GM18858 (cell line): ENCODE measurements around the gene CAT.
"Not testable (repeated sequence)": the region's sequence is repeated elsewhere in the genome, so short reads cannot be mapped to it uniquely, and the experiment has no call there.

Experiments used
- ATAC-seq: cut with Tn5 transposase; IDR thresholded peaks from one replicate; pipeline ENCODE4 v1.9.1; 2021; ENCODE audit not compliant: unreplicated experiment

CAT gene

GRCh38 chr11:34424826-34425225, 13.9 kb upstream of the CAT start:
- ATAC-seq, result not testable (repeated sequence)

DNA sequence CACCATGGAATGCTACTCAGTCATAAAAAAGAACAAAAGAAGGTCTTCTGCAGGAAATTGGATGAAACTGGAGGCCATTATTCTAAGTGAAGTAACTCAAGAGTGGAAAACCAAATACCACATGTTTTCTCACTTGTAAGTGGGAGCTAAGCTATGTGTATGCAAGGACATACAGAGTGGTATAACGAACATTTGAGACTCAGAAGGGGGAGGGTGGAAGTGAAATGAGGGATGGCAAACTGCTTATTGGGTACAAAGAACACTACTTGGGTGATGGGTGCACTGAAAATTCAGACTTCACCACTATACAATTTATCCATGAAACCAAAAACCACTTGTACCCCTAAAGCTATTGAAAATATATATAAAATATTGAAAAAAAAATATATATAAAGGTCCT, 13.4 kb upstream of the CAT start:
- ATAC-seq, result no peak

DNA sequence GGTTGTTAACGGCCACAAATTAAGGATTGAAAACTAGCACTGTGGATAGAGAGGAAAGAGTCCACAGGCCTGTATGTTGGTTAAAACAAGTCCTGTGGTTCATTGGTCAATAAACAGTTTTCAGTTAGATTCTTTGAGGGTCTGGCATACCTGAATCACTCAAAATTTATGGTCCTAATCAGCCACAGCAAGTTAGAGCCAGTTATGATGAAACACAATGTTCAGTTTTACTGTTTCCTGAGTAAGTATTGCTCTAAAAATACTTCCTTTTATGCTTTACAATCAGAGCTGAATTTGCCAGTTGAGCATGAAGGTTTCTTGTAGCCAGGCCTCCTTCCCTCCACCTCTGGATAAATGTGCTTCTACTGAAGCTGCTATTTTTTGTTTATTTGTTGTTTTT, 12.9 kb upstream of the CAT start:
- ATAC-seq, result no peak

GRCh38 chr11:34426766-34427185, 12.0 kb upstream of the CAT start:
- no peak for ATAC-seq

- ATAC-seq, result no peak
Observed at GRCh38 chr11:34427186-34427805, 11.4 kb upstream of the CAT start.

- no peak for ATAC-seq
Observed at GRCh38 chr11:34431979-34432378, 6.8 kb upstream of the CAT start.

DNA sequence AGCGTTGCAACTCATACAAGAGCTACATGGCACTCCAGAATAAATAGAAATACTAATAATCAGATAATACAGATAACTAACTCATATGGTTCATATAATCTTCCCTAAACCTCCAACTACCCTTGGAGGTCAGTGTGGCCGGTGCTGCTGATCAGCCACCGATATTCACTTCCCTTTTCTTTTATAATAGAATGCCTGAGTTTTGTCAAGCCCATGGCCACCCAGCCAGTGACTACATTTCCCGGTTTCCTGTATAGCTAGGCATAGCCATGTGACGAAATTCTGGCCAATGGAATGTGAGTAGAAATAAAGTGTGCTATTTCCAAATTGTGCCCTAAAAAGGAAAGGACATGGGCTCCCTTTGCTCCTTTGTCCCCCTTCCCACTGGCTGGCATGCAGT, 5.9 kb upstream of the CAT start:
- ATAC-seq, result no peak

DNA sequence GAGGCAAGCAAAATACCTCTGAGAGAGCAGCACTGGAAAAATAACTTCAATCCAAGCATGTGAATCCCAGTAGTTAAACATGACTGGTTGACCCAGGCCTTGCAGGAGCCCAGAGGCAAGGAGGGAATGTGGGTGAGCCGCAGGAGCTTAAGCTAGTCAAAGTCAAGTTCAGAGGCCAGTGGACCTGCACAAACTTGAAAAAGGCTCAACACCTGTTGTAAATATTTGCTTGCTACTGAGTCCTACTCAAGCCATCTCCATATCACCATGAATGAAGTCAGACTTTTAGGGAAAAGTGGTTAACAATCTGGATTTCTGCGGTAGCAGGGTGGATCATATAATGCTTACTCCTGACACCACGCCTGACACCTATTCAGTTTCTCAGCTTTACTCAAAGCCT, 4.8 kb upstream of the CAT start:
- ATAC-seq, result no peak

DNA sequence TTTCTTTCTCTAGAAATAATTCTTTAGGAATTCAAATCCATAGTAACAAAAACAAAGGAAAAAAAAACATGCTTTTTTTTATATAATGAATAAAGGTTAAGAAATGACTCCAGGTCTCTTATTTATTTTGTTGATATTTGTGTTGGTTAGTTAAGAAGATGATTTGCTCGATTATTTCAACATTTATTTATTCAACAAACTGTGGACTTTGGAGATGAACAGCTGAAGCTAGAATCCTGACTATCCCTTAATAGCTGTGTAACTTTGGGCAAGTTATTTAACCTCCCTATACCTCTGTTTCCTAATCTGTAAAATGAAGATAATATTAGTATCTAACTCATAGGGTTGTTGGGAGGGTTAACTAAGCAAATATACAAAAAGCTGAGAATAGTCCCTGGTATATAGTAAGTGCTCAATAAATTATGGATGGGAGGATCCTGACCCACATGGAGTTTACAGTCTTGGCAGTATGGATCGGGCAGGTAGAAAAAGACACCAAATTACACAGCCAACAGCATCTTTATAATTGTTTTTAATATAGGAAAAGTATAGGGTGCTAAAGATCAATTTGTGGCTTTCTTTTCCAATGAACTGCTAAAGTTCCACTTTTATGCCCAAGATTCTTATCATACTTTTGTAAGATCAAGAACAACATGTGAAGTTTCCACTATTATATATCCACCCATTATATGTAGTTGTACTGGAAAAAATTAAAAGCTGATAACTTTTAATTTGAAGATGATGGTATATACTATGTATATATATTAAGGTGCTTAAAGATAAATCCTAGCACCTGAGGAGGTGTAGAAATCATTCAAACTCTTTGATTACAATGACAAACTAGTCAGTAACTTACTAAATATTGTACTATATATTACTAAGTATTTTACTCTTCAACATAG, 1.3 kb upstream of the CAT start:
- no peak for ATAC-seq

GRCh38 chr11:34439610-34440198, 970 bp downstream of the CAT start:
- no peak for ATAC-seq

GRCh38 chr11:34441814-34442213, 3.1 kb downstream of the CAT start:
- no peak for ATAC-seq

DNA sequence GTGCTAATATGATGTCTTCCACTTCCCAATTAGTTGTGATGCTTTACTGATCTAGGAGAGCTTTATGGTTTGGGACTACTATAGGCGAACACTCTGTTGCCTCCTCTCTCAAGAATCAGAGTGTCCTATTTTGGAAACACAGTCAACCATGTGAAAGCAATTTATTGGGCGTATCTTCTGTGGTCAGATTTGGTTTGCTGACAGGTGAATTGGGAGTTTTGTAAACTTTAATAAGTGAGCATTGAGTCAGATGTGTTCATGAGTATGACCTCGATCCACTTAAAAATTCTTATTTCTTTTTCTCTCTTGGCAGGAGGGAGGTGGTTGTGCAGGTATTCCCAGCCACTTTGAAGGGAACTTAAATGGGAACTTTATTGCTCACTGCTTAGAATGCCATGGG, 4.4 kb downstream of the CAT start:
- no peak for ATAC-seq

DNA sequence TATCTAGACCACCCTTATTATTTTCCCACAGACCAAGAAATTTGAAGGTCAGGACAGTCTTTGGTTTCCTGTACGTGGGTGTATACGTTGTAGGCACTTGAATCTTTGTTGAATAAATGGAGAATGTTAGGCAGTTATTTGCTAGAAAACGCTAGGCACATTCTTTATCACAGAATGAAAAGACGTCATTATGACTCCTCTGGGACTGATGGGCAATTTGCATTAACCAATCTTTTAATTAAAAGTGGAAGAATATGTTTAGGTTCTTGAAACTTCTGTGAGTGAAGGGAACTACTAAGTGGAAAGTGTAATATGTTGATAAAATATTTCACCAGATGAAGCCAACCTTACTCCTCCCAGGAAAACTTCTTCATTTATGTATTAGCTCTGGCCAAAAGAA, 5.7 kb downstream of the CAT start:
- ATAC-seq, result no peak

- no peak for ATAC-seq
Observed at GRCh38 chr11:34445956-34446355, 7.2 kb downstream of the CAT start.

GRCh38 chr11:34446386-34446785, 7.7 kb downstream of the CAT start:
- ATAC-seq, result no peak

DNA sequence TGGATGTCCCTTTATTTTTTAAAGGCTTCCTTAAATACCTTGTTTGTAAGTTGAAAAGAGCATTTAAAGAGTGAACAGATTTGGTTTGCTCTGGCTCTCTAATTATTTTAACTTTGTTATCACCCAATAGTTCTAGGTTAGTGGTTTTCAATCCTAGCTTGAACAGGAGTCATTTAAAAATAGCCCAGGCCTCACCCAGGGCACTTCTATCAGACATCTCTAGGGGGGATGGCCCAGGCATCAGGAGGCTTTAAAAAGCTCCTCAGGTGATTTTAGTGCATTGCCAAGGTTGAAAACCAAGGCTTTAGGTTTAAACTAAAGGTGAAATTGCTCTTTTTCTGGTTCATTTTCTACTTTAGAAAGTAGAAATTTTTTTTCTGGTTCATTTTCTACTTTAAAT, 8.3 kb downstream of the CAT start:
- no peak for ATAC-seq

- no peak for ATAC-seq
Observed at GRCh38 chr11:34448223-34448994, 9.7 kb downstream of the CAT start.

DNA sequence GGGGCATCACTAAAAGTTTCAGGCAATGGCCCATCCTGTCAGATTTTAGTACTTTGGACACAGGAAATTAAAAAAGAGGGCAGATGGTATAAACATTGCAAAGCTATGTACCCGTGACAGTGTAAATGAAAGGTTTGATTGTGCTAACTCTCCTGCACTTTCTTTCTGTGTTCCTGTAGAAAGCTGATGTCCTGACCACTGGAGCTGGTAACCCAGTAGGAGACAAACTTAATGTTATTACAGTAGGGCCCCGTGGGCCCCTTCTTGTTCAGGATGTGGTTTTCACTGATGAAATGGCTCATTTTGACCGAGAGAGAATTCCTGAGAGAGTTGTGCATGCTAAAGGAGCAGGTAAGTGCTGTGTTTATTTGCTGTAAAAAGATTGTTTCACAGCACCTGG, 10.3 kb downstream of the CAT start:
- ATAC-seq, result no peak

- ATAC-seq, result no peak
Observed at GRCh38 chr11:34451053-34451452, 12.3 kb downstream of the CAT start.

DNA sequence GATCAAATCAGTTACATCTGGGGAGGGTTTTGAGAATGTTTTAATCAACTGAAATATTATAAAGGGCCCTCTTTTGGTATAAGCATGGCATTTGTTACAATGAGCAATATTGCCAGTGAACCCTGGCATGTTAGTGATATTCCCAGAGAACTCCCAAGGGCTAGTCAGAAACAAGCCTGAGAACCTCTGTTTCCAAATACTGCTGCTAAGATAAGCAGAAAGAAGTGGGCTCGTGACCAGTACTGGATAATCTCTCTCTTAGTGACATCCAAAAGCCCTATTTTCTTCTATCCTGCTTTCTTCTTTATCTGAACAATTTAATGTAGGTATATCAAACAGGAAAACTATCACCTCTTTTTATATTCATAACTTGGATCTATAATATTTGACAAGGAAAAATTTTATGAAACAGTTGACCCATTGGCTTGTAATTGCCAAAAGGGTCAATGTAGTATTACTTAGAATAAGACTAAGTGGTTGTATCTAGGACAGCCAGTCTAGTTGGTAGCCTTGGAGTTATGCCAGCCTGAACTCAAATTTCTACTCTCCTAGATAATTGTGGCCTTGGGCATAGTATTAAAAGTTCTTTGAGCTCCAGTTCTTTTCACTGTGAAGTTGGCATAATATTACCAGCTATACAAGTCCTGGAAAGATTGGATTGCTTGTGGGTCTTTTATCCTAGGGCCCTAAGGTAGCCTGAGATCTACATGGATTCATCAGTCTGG, 15.7 kb downstream of the CAT start:
- no peak for ATAC-seq

GRCh38 chr11:34457607-34458006, 18.9 kb downstream of the CAT start:
- no peak for ATAC-seq
